ENCODE results near the gene SLC38A9.

The SLC38A9 gene

DNA sequence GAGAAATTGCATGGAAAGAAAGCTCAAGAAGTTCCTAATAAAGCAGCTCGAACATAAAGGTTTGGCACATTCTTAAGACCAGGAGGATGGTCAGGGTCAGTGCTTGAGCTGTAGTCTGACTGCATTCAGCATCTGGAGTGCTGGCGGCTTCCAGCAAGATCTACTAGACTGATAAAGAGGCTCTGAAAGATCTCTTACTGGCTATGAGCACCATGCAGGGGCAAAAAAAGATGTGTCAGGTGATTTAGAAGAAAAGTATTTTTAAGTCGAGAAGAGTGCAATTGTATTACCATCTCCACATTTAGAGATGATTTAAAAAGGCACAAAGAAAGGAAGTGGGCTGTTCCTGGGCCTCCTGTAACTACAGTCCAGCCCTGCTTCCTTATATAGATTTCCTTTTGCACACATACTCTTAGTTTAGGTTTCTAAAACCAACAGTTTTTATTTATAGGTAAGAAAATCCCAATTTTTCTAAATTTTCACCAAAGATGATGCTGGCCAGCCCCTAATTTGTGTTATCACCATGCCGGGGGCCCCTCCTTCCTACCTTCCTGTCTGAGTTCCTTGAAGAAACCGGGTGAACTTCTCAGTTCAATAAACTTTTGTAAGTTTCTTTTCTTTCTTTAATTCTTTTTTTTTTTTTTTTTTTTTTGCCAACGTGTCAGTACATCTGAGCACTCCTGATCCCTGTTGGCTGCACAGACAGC lies 111.5 kb downstream of the SLC38A9 start:
- Histone ChIP-seq H2BK15ac (replicated peaks; ENCODE audit: low read depth) (no peak overlapping the region), H3K4me3 (ENCODE audit: low read length) (no peak overlapping the region), H3K4me1 (ENCODE audit: control insufficient read depth, low read depth, low read length) (peaks cover 3% of the 10 kb centered on the region), H2BK5ac (ENCODE audit: low read length) (no peak overlapping the region), H3K27ac (ENCODE audit: low read depth, low read length) (no peak overlapping the region), H3K27me3 (ENCODE audit: insufficient read depth, low read length, poor library complexity) (no peaks in the 10 kb centered on the region), H3K56ac (ENCODE audit: low read length) (no peak overlapping the region), H3K23ac (ENCODE audit: low read length) (no peak overlapping the region), H3K9ac (ENCODE audit: low read length) (no peak overlapping the region), H4K5ac (ENCODE audit: low read length) (no peak overlapping the region), H2AK5ac (ENCODE audit: low read length) (no peak overlapping the region), H2BK120ac (ENCODE audit: low read depth, low read length) (no peak overlapping the region), H4K8ac (ENCODE audit: low read depth, low read length) (no peak overlapping the region), H3K79me2 (ENCODE audit: control insufficient read depth, insufficient read depth, low read length) (no peaks in the 10 kb centered on the region), H3K36me3 (ENCODE audit: control insufficient read depth, insufficient read depth, low read length) (no peaks in the 10 kb centered on the region), H3K4me2 (ENCODE audit: low read length) (no peak overlapping the region), H3K79me1 (ENCODE audit: low read length) (no peaks in the 10 kb centered on the region), H3K18ac (ENCODE audit: low read length) (peak overlapping the region; percentile 21), H3K4ac (ENCODE audit: low read depth, low read length) (peak overlapping the region; percentile 45)
- peak; percentile 53 for DNase-seq
- no CpG with 5 or more reads among the region's 6 CpGs for WGBS (ENCODE audit: extremely low coverage, insufficient coverage, low lambda C conversion rate)

DNA sequence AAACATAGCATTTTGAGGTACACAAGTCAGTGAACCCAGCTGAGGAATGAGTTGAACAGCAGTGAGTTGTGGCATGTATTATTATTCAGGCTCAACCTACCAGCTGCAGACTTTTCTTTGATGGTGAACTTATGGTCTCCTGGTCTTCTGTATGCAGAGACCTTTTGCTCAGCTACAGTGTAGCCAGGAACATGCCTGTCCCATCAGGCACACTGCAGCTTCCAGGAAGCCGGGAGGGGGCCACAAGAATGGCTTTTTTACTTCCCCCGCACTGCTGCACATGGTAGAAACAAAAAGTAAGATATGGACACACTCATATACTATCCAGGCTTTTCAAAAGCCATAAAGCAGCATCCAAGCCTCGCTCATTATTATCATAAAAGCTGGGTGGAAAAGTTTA lies 112.0 kb downstream of the SLC38A9 start:
- H3K4me2 ChIP-seq (ENCODE audit: low read length): no peak overlapping the region
- no peak overlapping the region for H4K5ac ChIP-seq (ENCODE audit: low read length)
- no peak overlapping the region for H2BK5ac ChIP-seq (ENCODE audit: low read length)
- H3K36me3 ChIP-seq (ENCODE audit: control insufficient read depth, insufficient read depth, low read length): no peaks in the 10 kb centered on the region
- WGBS (ENCODE audit: extremely low coverage, insufficient coverage, low lambda C conversion rate): no CpG with 5 or more reads among the region's 3 CpGs
- no peak overlapping the region for H4K8ac ChIP-seq (ENCODE audit: low read depth, low read length)
- no peak overlapping the region for H3K9ac ChIP-seq (ENCODE audit: low read length)
- no peak overlapping the region for H3K27ac ChIP-seq (ENCODE audit: low read depth, low read length)
- peak overlapping the region; percentile 26 for H3K18ac ChIP-seq (ENCODE audit: low read length)
- H2BK120ac ChIP-seq (ENCODE audit: low read depth, low read length): no peak overlapping the region
- DNase-seq: no peak
- no peak overlapping the region for H3K56ac ChIP-seq (ENCODE audit: low read length)
- peaks cover 3% of the 10 kb centered on the region for H3K4me1 ChIP-seq (ENCODE audit: control insufficient read depth, low read depth, low read length)
- H3K79me1 ChIP-seq (ENCODE audit: low read length): no peaks in the 10 kb centered on the region
- peak overlapping the region; percentile 45 for H3K4ac ChIP-seq (ENCODE audit: low read depth, low read length)
- H3K23ac ChIP-seq (ENCODE audit: low read length): no peak overlapping the region
- no peaks in the 10 kb centered on the region for H3K27me3 ChIP-seq (ENCODE audit: insufficient read depth, low read length, poor library complexity)
- peak overlapping the region; percentile 10 for H2BK15ac ChIP-seq (replicated peaks; ENCODE audit: low read depth)
- no peak overlapping the region for H3K4me3 ChIP-seq (ENCODE audit: low read length)
- no peak overlapping the region for H2AK5ac ChIP-seq (ENCODE audit: low read length)
- H3K79me2 ChIP-seq (ENCODE audit: control insufficient read depth, insufficient read depth, low read length): no peaks in the 10 kb centered on the region

DNA sequence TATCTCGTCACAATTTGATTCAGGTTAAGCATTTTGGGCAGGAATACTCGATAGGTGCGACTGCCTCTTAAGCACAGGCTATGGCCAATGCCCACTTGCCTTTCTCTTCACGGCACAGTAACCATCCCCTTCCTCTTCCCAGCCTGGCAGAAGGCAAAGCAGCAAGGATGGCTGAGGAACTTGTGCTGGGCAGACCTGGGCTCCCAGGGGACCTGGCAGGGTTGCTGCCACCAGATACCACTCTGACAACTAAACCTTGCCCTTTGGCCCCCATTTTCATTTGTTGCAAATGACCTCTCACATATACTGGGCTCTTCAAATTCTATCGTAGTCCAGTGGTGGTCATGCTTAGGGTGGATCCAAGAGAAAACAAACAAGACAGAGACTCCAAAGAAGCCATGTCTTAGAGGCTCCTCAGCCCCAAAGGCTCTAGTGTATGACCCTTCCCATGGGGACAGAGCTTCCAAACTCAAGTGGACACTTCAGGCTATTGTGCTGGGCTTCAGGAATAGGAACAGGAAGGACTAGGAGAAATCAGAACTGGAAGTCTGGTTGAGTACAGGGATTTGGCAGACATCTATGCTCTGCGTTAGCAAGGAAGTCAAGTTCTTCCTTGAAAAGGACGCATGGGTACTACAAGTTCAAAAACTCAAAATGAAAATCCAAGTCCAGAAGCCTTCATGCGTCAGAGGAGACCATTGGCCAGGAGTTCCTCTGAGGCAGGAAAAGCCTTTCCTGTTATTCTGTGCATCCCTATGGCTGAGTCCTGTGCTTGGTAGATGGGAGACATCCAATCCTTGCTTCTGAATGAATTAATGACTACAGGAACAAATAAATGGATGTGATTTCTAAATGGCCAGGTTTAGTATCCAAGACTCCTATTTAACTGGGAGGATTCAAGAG lies 112.7 kb downstream of the SLC38A9 start:
- H3K56ac ChIP-seq (ENCODE audit: low read length): no peak overlapping the region
- WGBS (ENCODE audit: extremely low coverage, insufficient coverage, low lambda C conversion rate): no CpG with 5 or more reads among the region's 8 CpGs
- no peak overlapping the region for H2AK5ac ChIP-seq (ENCODE audit: low read length)

DNA sequence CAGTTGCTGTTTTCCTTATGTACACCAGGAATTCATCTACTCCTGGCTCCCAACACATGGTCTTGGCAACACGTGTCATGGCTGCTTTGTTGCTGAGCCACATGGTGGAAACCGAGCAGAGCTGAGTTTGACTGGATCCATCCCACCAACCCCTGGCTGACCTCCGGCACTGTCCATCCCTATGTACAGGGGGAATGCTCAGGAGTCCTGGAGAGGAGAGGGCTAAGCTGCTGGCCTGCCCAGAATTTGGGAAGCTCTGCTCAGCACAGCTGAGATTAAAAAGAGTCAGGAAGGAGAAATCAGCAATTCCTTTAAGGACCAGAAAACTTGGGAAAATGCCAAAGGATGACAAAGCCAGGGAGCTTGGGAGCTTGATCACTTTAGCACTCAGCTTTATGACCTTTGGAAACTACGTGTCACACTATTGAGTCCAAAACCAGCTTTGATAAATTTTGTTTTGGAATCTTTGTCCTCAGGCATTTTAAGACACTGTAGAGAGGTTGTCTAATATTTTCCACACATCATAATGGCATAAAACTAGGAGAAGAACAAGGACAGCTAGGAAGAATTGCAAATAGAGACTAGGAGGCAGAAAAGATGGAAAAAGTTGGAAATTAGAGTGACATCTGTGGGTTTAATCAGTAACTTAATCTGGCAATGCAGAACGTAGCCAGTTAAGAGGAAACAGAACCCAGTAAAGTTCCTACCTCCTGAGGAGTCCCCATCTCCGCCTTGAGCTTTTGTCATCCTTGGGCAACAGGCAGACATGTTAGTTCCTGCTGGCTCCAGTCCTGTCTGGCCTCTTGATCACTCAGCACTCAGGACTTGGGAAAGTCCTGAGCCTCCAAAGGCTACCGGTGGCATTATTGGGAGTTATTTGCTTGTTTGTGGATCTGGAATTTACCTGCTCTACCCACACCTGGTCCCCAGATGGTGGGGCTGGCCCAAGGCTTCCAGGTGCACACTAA lies 114.8 kb downstream of the SLC38A9 start:
- no peaks in the 10 kb centered on the region for H3K79me1 ChIP-seq (ENCODE audit: low read length)
- no CpG with 5 or more reads among the region's 7 CpGs for WGBS (ENCODE audit: extremely low coverage, insufficient coverage, low lambda C conversion rate)
- H3K4ac ChIP-seq (ENCODE audit: low read depth, low read length): no peak overlapping the region
- DNase-seq: no peak
- H2BK5ac ChIP-seq (ENCODE audit: low read length): no peak overlapping the region
- peak overlapping the region; percentile 5 for H3K56ac ChIP-seq (ENCODE audit: low read length)
- H3K18ac ChIP-seq (ENCODE audit: low read length): no peak overlapping the region
- H3K36me3 ChIP-seq (ENCODE audit: control insufficient read depth, insufficient read depth, low read length): no peaks in the 10 kb centered on the region
- no peak overlapping the region for H2BK15ac ChIP-seq (replicated peaks; ENCODE audit: low read depth)
- H3K9ac ChIP-seq (ENCODE audit: low read length): no peak overlapping the region
- no peak overlapping the region for H2BK120ac ChIP-seq (ENCODE audit: low read depth, low read length)
- no peak overlapping the region for H2AK5ac ChIP-seq (ENCODE audit: low read length)
- H3K27me3 ChIP-seq (ENCODE audit: insufficient read depth, low read length, poor library complexity): no peaks in the 10 kb centered on the region
- H3K23ac ChIP-seq (ENCODE audit: low read length): no peak overlapping the region
- no peaks in the 10 kb centered on the region for H3K79me2 ChIP-seq (ENCODE audit: control insufficient read depth, insufficient read depth, low read length)
- no peak overlapping the region for H4K5ac ChIP-seq (ENCODE audit: low read length)
- no peak overlapping the region for H3K27ac ChIP-seq (ENCODE audit: low read depth, low read length)
- no peak overlapping the region for H3K4me2 ChIP-seq (ENCODE audit: low read length)
- H3K4me3 ChIP-seq (ENCODE audit: low read length): no peak overlapping the region
- peaks cover 3% of the 10 kb centered on the region for H3K4me1 ChIP-seq (ENCODE audit: control insufficient read depth, low read depth, low read length)
- H4K8ac ChIP-seq (ENCODE audit: low read depth, low read length): no peak overlapping the region

More for the DNA sequence above, 112.7 kb downstream of the SLC38A9 start:
- Histone ChIP-seq H3K4me1 (ENCODE audit: control insufficient read depth, low read depth, low read length) (peaks cover 3% of the 10 kb centered on the region), H3K79me1 (ENCODE audit: low read length) (no peaks in the 10 kb centered on the region), H3K79me2 (ENCODE audit: control insufficient read depth, insufficient read depth, low read length) (no peaks in the 10 kb centered on the region), H2BK120ac (ENCODE audit: low read depth, low read length) (no peak overlapping the region), H3K4ac (ENCODE audit: low read depth, low read length) (no peak overlapping the region), H3K27ac (ENCODE audit: low read depth, low read length) (no peak overlapping the region), H3K4me3 (ENCODE audit: low read length) (no peak overlapping the region), H3K4me2 (ENCODE audit: low read length) (no peak overlapping the region), H3K36me3 (ENCODE audit: control insufficient read depth, insufficient read depth, low read length) (no peaks in the 10 kb centered on the region), H3K18ac (ENCODE audit: low read length) (no peak overlapping the region), H4K5ac (ENCODE audit: low read length) (no peak overlapping the region), H3K9ac (ENCODE audit: low read length) (no peak overlapping the region), H3K27me3 (ENCODE audit: insufficient read depth, low read length, poor library complexity) (no peaks in the 10 kb centered on the region), H3K23ac (ENCODE audit: low read length) (no peak overlapping the region), H2BK5ac (ENCODE audit: low read length) (no peak overlapping the region), H2BK15ac (replicated peaks; ENCODE audit: low read depth) (no peak overlapping the region), H4K8ac (ENCODE audit: low read depth, low read length) (no peak overlapping the region)
- no peak for DNase-seq

DNA sequence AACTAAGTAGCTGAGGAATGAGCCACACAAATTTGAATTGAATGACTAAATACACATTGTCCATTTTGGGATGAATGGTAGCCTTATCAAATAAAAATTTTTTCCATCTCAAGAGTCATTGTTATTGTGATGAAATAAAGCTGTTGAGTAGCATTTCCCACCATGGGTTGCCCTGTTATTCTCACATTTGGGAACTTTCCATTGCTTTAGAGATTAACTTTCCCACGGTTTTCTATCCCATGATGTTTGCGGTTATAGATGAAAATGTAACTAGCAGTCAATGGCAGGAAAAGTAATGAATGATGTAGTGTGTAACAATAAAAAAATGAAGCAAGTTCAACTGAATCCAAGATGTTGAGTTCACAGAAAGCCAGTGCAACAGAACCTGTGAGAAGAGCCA lies 117.5 kb downstream of the SLC38A9 start:
- no peak overlapping the region for H3K27ac ChIP-seq (ENCODE audit: low read depth, low read length)
- H3K4me2 ChIP-seq (ENCODE audit: low read length): no peak overlapping the region
- no peak overlapping the region for H3K18ac ChIP-seq (ENCODE audit: low read length)
- H3K79me1 ChIP-seq (ENCODE audit: low read length): no peaks in the 10 kb centered on the region
- H3K4me3 ChIP-seq (ENCODE audit: low read length): no peak overlapping the region
- H3K4ac ChIP-seq (ENCODE audit: low read depth, low read length): no peak overlapping the region
- no peak overlapping the region for H4K5ac ChIP-seq (ENCODE audit: low read length)
- H3K9ac ChIP-seq (ENCODE audit: low read length): no peak overlapping the region
- no peak overlapping the region for H2BK15ac ChIP-seq (replicated peaks; ENCODE audit: low read depth)
- H3K23ac ChIP-seq (ENCODE audit: low read length): no peak overlapping the region
- H2BK120ac ChIP-seq (ENCODE audit: low read depth, low read length): no peak overlapping the region
- no peaks in the 10 kb centered on the region for H3K36me3 ChIP-seq (ENCODE audit: control insufficient read depth, insufficient read depth, low read length)
- no peaks in the 10 kb centered on the region for H3K79me2 ChIP-seq (ENCODE audit: control insufficient read depth, insufficient read depth, low read length)
- no peak for DNase-seq
- H3K4me1 ChIP-seq (ENCODE audit: control insufficient read depth, low read depth, low read length): no peaks in the 10 kb centered on the region
- WGBS (ENCODE audit: extremely low coverage, insufficient coverage, low lambda C conversion rate): no CpG with 5 or more reads among the region's 2 CpGs
- no peak overlapping the region for H4K8ac ChIP-seq (ENCODE audit: low read depth, low read length)
- H2AK5ac ChIP-seq (ENCODE audit: low read length): no peak overlapping the region
- no peak overlapping the region for H2BK5ac ChIP-seq (ENCODE audit: low read length)
- H3K56ac ChIP-seq (ENCODE audit: low read length): no peak overlapping the region
- H3K27me3 ChIP-seq (ENCODE audit: insufficient read depth, low read length, poor library complexity): no peaks in the 10 kb centered on the region
